WI38 (cell line): ENCODE results near the gene AP3S2.

Experiments
- H3K4me3 ChIP-seq: 2 replicates; pipeline ENCODE4 v1.5.1; 2011; ENCODE audit warnings: low read depth, mild to moderate bottlenecking, control low read depth, low read length
- CTCF ChIP-seq: IDR thresholded peaks from 2 replicates; pipeline ENCODE4 v1.5.1; 2012; ENCODE audit warnings: low read depth, mild to moderate bottlenecking, control low read depth, low read length

AP3S2 gene

DNA sequence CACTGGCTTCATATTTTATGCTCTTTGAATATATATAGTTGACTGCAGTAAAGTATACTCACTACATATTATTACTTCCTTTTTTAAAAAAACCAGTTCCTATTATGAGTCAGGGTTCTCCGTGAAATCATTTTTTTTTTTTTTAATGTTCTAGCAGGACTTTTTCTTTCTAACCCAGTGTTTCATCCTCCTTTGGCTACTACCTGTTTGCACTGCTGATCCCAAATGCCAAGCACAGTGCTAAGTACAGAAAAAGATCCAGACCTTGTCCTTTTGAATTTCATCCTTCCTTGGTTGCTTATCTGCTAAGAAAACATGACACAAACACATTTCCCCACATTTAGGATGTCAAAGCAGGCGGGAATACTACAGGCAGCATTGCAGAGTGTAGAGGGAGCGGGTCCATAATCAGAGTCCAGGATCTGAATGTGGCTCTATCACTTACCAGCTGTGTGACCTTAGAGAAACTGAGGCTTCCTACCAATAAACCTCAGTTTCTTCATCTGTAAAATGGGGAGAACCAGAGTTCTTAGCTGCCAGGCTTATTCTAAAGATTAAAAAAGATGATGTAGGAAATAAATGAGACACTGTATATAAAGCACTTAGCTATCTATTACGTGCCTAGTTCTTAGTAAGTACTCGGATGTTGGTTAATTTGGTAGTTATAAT lies 42.0 kb downstream of the AP3S2 start:
- TF ChIP-seq CTCF = no peak
- no peak overlapping the region for H3K4me3 ChIP-seq

DNA sequence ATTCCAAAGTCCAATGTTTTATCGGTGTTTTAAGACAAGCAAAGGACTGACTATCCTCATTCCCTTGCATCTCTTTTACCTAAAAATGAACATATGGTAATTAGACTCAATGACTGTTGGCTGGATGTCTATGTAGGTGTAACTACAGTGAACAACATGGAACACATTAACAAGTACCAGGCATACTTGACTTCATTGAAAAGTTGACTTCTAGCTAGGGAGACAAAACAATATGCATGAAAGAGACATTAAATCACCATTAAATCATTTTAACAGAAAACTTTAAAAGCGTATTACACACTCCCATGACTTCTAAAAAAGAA lies 44.9 kb downstream of the AP3S2 start:
- H3K4me3 ChIP-seq = no peak overlapping the region
- TF ChIP-seq CTCF = no peak

GRCh38 chr15:89847101-89847500 lies 46.7 kb downstream of the AP3S2 start:
- no peak for TF ChIP-seq CTCF
- no peak overlapping the region for H3K4me3 ChIP-seq

GRCh38 chr15:89845305-89845893 lies 48.4 kb downstream of the AP3S2 start:
- TF ChIP-seq CTCF = no peak

DNA sequence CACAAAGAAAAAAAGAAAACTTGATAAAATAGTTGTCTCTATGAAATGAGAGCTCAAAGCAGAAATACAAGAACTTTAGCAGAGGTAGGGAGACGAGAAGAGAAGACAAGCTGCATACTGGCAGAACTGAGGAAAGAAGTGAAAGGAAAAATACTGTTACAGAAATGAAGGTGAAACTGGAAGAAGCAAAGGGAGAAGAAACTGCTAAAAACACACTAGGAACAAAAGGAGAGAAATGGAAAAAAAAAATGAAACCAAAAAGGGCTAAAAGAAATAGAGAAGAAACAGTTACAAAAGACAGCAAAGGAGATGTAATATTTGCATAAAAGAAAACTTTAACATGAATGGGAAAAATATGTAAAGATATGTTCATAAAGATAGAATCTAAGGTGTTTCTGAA lies 51.8 kb downstream of the AP3S2 start:
- H3K4me3 ChIP-seq = no peak overlapping the region
- no peak for TF ChIP-seq CTCF

More at GRCh38 chr15:89845305-89845893, 48.4 kb downstream of the AP3S2 start:
- H3K4me3 ChIP-seq = no peak overlapping the region

GRCh38 chr15:89841306-89841705 lies 52.5 kb downstream of the AP3S2 start:
- no peak overlapping the region for H3K4me3 ChIP-seq
- TF ChIP-seq CTCF = no peak

DNA sequence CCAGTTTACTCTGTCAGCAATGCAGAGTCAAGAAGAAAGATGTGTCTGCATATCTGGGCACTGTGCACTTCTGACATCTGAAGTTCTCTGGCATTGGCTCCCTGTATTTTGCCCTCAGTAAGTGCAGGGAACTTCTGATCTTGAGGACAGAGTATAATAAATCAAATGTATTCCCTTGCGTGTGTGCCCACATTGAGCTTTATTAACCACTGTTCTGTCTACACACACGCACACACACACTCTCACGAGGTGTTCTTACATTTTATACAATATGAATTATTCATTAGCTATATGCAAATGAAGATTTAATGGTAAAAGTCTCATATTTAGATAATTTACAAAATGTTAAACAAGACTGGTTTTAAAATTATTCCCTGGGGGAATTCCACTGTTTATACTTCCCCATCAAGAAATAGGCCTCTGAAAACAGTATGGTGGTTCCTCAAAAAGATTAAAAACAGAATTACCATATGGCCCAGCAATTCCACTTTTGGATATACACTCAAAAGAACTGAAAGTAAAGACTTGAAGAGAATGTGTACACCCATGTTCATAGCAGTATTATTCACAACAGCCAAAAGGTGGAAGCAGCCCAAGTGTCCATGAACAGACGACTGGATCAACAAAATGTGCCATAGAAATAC lies 54.5 kb downstream of the AP3S2 start:
- TF ChIP-seq CTCF = no peak
- H3K4me3 ChIP-seq = no peak overlapping the region
